ENCODE results near the gene QRFP. TPM values are rescaled to one million over a fixed set of nuclear protein-coding genes. Genes with fewer than 3 reads are reported as not detected.

Gene QRFP
- total RNA-seq, 1 experiment from 2014 or later, result not detected

DNA sequence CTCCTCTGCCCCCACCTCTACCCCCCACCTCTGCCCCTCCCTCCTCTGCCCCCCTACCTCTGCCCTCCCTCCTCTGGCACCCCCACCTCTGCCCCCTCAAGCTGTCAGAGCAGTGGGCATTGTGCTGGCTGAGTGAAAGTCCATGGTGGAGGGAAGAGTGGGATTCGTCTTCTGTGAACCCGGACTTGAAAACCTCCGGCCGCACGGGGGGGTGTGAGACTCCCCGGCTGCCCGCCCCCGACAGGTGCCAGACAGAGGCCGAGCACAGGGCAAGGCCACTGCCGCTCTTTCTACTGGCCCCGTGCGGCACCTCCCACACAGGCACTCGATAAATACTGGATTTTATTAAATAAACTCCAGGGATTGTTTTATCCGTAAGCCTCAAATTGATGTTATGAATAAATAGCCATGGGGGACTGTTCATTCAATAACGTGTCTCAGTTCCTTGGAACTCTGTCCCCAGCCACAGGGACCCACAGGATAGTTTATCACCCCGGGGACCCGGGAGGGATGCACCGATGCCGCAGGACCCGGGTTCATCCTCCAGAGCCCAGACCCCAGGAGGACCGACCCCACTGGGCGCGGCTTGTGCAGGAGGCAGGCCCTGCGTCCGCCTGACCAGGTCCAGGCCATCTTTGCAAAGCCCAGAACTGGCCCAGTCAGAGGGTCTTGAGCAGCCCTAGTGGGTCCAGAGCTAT, 2.6 kb upstream of the QRFP start:
- in situ Hi-C loops (cut with HindIII; ENCODE audit: low pct_unique_long_range_greater_than_20kb, low sequenced_read_pairs), result no loop called here
- DNase-seq (ENCODE audit: low read depth, low spot score), result no peak

DNA sequence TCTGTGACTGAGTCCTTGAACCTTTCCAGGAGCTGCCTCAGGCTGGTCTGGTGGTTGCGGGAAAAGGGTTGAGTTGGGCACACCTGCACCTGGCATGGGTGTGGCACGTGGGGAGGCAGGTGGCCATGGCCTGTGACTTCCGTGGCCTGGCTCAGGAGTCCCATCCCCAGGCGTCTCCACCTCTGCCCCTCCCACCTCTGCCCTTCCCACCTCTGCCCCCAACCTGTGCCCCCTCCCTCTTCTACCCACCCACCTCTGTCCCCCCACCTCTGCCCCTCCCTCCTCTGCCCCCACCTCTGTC, 1.9 kb upstream of the QRFP start:
- in situ Hi-C loops (cut with HindIII; ENCODE audit: low pct_unique_long_range_greater_than_20kb, low sequenced_read_pairs), result no loop called here
- no peak for DNase-seq (ENCODE audit: low read depth, low spot score)

DNA sequence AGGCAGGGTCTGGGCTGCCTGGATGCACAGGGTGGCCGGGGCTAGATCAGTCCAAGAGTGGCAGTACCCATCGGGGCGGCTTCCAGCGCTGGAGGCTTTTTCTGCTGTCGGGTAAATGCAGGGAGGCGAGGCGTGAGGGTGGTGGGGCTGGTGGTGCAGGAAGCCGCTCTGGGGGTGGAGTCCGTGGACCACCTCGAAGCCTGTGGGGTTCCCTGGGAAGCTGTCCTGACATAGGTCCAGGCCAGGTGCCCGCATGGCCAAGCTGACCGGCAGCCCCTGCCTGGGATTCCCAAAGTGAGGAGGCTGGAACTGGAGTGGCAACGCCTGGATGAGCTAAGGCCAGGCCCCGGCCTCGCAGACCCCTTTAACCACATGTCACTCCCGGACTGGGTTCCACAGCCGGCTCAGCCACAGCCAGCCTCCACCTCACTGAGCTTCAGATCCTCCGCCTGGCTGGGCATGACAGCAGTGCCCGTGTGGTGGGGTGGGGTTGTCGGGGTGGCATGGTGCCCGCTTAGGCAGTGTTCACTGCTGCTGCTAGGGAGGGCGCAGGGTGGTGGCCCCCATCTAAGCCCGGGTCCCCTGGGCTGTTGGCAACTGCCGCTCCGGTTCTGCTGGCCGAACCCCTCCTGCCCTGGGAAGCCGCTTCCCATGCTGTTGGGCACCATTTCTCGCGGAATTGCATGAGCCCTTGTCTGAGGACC, 1.4 kb upstream of the QRFP start:
- DNase-seq (ENCODE audit: low read depth, low spot score), result no peak
- in situ Hi-C loops (cut with HindIII; ENCODE audit: low pct_unique_long_range_greater_than_20kb, low sequenced_read_pairs), result no loop called here

DNA sequence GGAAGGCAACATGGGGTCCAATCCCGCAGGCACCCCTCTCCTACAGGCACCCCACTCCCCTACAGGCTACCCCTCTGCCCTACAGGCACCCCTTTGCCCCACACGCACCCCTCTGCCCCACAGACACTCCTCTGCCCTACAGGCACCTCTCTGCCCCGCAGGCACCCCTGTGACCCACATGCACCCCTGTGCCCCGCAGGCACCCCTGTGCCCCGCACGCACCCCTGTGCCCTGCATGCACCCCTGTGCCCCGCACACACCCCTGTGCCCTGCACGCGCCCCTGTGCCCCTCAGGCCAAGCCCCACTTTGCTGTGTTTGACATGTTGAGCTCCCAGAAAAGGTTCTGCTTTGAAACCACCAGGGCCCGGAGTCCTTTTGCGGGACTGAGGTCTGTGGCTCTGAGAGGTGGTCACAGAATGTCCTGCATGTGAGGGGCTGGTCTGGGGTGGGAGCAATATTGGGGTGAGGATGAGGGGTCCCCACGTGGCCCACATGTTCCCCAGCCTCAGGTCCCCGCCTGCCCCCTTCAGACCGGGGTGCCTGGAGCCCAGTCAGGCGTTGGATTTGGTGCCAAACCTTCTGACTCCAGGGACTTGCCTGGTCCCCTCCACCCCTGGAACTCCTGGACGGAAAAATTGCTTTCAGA, 616 bp upstream of the QRFP start:
- no peak for DNase-seq (ENCODE audit: low read depth, low spot score)
- in situ Hi-C loops (cut with HindIII; ENCODE audit: low pct_unique_long_range_greater_than_20kb, low sequenced_read_pairs), result no loop called here

DNA sequence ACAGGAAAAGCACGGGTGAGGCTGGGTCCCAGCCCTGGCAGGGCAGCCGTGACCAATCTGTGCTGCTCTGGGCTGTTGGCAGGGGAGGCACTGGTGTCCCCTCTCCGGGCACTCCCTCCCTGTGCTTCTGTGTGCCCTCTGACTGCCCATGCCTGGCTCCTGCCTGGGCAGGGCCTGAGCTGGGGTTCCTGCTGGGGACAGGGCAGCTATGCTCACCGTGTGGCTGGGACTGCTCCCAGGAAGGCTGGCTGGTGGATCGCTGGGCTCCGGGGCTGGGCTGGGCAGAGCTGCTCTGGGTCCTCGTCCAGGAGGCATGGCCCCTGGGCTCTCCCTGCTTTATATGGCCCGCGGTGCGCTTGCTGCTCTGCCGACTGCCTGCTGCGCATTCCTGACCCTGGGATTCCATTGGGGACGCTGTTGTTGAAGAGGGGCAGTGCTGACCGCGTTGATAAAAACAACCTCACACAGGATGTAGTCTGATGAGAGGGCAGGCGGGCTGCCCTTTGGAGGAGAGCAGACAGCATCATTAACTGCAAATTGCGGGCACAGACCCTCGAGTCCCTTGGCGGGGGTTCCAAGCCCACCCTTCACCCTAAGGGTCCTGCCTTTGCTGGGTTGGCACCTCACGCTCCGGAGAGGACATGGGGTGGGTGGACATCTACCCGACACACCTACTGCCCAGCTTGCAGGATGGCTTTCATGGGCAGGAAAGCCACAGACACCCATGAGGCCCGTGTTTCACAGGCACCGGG, 955 bp downstream of the QRFP start:
- DNase-seq (ENCODE audit: low read depth, low spot score), result no peak
- in situ Hi-C loops (cut with HindIII; ENCODE audit: low pct_unique_long_range_greater_than_20kb, low sequenced_read_pairs), result no loop called here

DNA sequence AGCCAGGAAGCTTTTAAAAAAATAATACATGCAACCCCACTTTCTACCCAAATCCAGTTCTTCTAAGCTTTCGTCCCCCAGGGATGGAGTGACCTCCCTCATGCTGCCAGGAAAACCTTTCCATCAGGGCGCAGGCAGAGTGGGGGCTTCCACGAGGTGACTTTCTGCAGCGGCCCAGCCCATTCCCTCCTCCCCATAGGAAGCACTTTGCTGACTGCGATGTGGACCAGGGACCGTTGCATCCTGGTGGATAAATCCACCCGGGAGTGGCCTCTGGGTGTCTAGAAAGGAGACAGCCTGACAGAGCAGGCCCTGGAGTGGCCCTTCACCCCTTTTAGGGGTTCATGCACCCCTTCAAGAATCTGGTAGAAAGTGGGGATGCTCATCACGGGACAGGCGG, 1.6 kb downstream of the QRFP start:
- in situ Hi-C loops (cut with HindIII; ENCODE audit: low pct_unique_long_range_greater_than_20kb, low sequenced_read_pairs), result no loop called here

DNA sequence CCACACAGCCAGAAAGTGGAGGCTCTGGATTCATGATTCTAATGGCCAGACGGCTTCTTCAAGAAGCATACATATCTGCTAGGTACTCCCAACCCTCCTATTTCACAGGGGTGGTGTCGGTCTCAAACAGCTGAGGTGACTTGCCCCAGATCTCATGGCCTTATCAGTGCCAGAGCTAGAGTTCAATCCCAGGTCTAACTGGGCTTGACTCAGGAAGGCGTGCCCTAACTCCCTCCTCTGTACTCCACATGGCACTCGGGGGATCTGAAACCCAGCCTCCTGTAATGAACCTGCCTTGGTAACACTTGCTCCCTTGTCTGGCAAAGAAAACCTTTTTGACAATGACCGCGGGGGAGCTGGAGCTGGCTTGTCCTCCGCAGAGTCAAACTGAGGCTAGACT, 2.1 kb downstream of the QRFP start:
- no peak for DNase-seq (ENCODE audit: low read depth, low spot score)
- in situ Hi-C loops (cut with HindIII; ENCODE audit: low pct_unique_long_range_greater_than_20kb, low sequenced_read_pairs), result no loop called here

More for the DNA sequence above, 1.6 kb downstream of the QRFP start:
- DNase-seq (ENCODE audit: low read depth, low spot score), result no peak

DNA sequence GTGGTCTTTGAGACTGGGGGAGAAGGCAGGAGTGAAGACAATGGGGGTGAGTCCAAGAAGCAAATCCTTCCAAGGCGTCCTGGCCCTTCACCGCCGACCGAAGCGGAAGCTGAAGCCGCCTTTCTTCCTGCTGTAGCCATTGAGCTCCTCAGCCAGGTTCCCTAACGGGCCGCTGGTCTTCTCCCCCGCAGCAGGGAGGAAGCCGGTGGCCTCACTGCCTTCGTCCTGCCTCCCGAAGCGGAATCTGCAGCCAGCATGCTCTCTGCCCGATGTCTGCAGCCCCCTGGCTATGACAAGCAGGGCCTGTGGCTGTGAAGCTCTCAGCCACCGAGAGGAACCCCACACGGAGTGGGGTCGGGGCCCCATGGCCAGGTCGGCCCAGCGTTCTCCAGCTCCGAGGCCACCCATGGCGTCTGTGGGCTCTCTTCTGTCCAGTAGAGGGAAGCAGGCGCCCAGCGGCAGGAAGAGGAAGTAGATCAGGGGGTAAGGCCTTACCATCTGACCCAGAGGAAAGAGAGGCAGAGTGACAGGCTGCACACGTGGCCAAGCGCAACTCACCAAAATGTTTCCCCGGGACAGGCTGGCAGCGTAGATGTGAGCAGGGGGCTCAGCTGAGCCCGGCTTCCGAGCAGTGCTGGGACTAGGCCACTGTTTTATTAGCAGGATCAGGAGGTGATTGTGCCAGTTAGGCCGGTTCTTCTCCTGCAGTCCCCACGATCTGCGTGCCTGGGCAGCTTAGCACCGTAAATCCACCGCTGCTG, 3.1 kb downstream of the QRFP start:
- DNase-seq (ENCODE audit: low read depth, low spot score), result no peak
- in situ Hi-C loops (cut with HindIII; ENCODE audit: low pct_unique_long_range_greater_than_20kb, low sequenced_read_pairs), result no loop called here

DNA sequence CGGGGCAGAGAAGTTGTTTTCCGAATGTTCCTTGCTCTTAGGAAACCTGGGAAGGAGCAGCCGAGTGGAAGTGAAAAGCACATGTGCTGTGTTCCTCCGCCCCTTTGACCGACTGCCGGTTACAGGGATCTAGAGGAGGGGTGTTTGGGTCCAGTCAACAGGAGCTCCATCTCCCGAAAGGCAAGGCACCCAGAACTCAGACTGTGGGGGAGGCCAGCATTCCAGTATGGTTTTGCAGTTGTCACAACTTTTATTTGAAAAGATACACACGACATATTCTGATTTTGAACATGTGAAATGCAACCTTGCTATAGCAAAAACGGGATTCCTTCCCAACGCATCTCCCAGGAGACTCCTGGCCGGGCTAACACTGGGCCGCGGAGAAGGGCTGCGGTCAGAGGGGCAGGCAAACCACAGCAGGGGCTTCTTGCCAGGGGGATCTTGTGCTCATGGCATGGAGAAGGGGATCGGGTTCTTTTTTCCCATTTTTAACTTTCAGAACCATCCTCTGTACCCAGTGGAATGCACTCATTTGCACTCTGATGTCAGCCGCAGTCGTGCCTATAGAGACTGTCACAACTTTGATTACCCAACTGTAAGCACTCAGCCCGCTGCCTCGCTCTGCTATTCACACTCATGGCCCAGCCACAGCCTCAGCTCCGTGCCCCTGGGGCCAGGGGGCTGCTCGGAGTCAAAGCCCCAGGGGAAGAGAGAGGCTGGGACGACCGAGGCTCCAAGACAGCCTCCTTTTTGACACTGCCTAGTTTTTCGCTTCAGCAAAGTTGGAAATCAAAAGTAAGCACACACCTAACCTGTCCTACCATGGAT, 3.9 kb downstream of the QRFP start:
- in situ Hi-C loops (cut with HindIII; ENCODE audit: low pct_unique_long_range_greater_than_20kb, low sequenced_read_pairs), result no loop called here
- DNase-seq (ENCODE audit: low read depth, low spot score), result no peak

DNA sequence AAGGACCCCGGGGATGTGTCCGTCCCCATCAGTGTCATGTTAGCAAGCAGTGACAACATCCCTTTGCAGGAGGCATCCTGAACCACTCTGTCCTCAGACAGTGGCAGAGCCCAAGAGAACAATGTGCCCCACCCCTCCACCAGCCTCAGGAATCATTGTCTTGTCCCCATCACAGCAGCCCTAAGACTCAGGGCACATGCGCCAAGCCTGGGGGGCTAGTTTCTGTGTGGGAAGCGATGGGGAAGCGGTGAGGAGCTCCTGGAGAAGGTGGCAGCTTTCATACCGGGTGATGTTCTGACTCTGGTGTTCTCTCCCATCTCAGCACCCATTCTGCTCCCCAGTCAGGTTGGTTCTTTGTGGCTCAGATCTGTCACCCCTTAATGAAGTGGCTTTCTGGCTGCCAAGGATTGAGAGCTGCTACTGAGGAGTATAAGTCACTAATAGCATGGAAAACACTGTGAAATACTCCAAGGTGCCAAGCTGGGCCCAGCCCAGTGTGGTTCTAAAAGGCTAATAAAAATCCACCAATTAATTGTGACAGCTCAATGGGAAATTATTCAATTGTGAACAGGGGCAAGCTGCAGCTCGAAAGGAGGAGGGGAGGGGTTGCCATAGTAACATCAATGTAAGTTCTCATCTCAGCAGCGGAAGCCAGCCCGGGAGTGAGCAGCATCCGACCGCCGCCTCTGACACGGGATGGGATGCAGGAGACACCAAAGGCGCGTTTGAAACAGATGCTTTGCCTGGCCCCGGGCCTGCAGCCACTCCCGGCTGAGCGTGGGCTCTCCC, 4.7 kb downstream of the QRFP start:
- in situ Hi-C loops (cut with HindIII; ENCODE audit: low pct_unique_long_range_greater_than_20kb, low sequenced_read_pairs), result no loop called here

DNA sequence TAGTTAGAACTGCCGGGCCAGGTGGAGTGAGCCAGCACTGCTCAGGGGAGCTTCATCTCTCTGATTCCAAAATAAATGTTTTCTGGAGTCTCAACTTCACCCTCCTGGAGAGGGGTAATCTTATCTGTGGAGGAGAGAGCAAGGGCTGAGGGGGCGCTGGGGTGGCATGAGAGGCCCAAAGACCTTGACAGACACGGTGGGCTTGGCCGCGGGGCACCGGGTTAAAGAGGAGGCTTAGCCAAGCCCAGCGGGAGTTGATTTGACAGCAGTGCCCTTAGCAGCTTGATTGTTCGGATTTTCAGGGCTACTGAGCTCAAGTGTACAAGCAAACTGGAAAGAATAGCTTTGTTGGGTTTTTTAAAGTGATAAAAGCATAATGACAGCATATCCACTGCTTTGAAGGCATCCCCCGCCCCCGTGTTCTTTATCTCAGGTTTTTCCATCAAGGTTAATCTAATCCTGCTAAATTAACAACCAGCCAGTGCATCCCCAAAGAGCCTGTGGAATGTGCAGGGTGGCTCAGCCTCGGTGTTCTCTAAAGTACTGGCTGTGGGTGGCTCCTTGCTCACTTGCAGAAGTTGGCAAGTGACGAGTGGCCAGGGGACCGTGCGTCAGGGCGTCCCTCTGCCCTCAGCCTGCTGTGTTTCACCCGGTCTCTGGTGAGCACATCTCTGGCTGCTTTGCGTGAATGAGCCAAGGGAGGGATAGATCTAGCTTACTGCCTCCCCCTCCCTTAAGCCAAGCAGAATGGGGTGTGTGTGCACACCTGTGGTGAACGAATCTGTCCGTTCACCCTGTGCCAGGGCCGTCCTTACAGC, 5.5 kb downstream of the QRFP start:
- DNase-seq (ENCODE audit: low read depth, low spot score), result no peak

More for the DNA sequence above, 4.7 kb downstream of the QRFP start:
- no peak for DNase-seq (ENCODE audit: low read depth, low spot score)

DNA sequence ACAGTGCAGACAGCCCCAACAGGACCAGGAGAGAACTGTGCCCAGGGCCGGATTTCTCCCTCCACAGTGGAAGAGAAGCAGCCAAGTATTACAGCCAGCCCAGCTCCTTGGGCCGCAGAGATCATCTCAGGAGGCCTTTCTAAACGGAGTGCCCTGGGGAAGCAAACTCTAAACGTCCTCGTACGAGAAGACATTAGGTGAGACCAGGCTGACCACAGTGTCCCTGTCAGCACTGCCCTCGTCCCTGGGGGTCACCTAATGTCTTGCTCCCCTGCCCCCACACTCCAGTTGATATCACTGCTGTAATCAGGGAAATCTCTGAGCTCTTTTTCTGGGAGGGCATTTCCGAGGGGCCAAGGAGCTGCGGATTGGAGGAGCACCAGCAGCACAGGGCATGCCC, 6.5 kb downstream of the QRFP start:
- in situ Hi-C loops (cut with HindIII; ENCODE audit: low pct_unique_long_range_greater_than_20kb, low sequenced_read_pairs), result no loop called here
- no peak for DNase-seq (ENCODE audit: low read depth, low spot score)

More for the DNA sequence above, 5.5 kb downstream of the QRFP start:
- in situ Hi-C loops (cut with HindIII; ENCODE audit: low pct_unique_long_range_greater_than_20kb, low sequenced_read_pairs), result no loop called here

DNA sequence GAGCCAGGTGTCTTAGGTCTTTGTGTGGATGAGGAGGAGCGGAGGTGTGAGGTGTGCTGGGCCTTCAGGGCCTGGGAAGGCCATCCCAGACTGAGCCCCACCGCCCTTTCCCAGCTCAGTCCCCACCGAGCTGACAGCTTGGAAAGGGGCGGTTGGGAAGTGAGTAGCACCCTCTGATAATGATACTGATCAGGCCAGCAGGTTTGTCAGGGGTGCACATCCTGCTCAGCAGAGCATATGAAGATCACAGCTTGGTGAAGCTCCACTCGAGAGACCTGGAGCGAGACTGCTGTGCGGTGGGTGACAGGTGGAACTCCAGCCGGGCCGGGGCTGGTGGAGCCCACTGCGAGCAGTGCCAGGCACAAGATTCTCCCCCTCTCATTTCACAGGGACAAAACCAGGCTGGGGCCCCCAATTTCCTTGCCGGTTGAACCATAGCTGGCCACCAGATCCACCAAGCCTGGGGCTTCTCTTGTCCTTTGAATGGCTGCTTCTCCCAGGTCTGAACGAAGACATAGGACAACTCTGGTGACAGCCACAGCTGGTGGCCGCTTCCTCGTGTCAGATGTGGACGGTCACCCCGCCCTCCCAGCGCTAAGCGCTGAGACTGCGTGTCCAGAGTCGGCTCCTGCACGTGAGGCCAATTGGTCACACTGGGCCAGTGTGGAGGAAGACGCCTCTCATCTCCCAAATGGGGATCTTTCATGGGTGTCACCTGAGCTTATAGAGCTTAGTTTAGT, 8.3 kb downstream of the QRFP start:
- in situ Hi-C loops (cut with HindIII; ENCODE audit: low pct_unique_long_range_greater_than_20kb, low sequenced_read_pairs), result no loop called here
- no peak for DNase-seq (ENCODE audit: low read depth, low spot score)

DNA sequence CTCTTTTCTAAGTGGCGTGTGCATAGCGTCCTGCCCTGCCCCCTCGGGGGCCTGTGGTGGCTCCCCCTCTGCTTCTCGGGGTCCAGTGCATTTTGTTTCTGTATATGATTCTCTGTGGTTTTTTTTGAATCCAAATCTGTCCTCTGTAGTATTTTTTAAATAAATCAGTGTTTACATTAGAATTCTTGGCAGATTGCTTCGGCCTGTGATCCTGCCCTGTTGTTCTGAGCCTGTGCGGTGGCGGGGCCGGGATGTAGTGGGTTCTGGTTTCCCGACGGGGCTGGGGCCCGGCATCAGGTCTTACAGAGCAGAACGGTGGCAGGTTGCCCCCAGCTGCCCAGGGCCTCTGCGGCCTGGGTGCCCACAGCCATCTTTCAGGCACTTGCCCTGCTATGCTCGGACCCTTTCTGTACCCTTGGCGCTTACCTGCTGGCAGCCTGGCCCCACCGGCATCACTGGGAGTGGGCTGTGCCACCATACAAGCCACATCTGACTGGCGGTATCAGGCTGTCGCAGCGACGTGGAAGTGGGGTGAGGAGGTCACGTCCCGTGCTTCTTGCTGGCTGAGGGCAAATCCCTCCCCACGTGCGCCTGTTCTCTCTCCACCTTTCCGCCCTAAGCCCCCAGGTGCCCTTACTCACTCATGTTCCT, 9.0 kb downstream of the QRFP start:
- in situ Hi-C loops (cut with HindIII; ENCODE audit: low pct_unique_long_range_greater_than_20kb, low sequenced_read_pairs), result no loop called here
- DNase-seq (ENCODE audit: low read depth, low spot score), result no peak
